SU-DHL-6 (cell line): ENCODE measurements around the gene PTMS.

ENCODE experiments used
- EZH2phosphoT487 ChIP-seq: fragments of 200-600 bp; sonication (generic), shearing (Covaris generic); conservative IDR thresholded peaks from 2 replicates; pipeline ENCODE4 v1.6.1; 2018; ENCODE audit warnings: mild to moderate bottlenecking, antibody characterized with exemption, low read length, moderate library complexity, mixed read lengths
- TF ChIP-seq, protein P1 (sequence below): fragments of 200-600 bp; sonication (generic); IDR thresholded peaks from one replicate; pipeline ENCODE4 v1.5.1; 2017; ENCODE audit warnings: antibody characterized with exemption, mild to moderate bottlenecking, low read length, moderate library complexity; ENCODE audit not compliant: insufficient read depth, poor library complexity, severe bottlenecking

DNA sequence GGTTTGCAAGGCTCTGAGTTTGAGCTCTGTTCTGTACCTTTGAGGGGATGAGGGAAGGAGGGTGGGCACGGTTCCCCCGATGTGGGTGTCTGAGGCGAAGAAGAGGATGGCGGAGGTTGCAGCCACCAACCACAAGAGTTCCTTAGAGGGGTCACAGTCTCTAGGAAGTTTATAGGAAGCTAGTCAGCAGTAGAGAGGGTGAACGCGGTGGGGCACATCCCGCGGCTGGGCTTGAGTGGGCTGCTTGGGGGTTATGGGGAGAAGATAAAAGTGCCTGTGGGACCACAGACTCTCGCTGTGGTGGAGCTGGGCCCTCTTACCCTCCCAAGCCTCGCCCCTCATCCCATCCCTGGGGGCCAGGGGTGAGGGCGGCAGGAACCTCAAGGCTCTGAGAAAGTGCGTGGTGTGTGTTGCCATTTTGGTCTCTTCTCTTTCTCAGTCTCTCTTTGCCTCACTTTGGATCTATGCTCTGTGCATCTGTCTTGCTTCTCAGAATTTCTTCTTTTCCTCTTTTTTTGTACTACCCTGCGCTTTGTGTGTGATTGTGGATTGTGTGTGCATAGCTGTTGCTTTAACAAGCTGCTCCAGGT is 25.9 kb downstream of the PTMS start:
- TF ChIP-seq, protein P1, sequence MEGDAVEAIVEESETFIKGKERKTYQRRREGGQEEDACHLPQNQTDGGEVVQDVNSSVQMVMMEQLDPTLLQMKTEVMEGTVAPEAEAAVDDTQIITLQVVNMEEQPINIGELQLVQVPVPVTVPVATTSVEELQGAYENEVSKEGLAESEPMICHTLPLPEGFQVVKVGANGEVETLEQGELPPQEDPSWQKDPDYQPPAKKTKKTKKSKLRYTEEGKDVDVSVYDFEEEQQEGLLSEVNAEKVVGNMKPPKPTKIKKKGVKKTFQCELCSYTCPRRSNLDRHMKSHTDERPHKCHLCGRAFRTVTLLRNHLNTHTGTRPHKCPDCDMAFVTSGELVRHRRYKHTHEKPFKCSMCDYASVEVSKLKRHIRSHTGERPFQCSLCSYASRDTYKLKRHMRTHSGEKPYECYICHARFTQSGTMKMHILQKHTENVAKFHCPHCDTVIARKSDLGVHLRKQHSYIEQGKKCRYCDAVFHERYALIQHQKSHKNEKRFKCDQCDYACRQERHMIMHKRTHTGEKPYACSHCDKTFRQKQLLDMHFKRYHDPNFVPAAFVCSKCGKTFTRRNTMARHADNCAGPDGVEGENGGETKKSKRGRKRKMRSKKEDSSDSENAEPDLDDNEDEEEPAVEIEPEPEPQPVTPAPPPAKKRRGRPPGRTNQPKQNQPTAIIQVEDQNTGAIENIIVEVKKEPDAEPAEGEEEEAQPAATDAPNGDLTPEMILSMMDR = no peak
- no peak for TF ChIP-seq EZH2phosphoT487
